ENCODE data around the gene ST3GAL4. TPM values are rescaled to one million over a fixed set of nuclear protein-coding genes. Genes with fewer than 3 reads are reported as not detected.

ST3GAL4 gene
- total and polyA plus RNA-seq, 10 of the 15 experiments (the other 5 are each of a cell fraction or from before 2014, with no cell fraction given) = 3.8 to 8.1 (median 6.5) TPM; not detected in 2

DNA sequence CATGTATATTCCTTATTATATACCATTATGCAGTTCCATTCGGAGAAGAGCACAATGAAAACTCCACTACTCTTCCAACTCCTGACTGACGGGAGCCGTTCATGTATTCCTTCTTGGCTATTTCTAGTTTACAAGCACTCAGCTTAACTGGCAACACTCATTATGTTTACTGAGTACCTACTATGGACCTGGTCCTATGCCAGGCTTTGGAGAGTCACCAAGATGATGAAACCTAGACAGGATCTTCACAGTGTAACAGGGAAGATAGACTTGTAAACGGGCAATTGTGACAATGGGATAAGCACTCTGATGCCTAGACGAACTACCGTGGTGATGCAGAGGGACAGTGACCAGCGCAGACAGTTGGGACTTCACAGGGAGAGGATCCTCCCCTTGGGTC is 22.3 kb upstream of the ST3GAL4 start:
- ChIA-PET POLR2A (interaction anchor here (0.6 kb wide), 1 partner anchor 70 kb away, joined by 3 read pairs; no protein-coding TSS in a partner anchor), SMC1A (ENCODE audit: uncharacterized antibody, unreplicated experiment) (no interaction called here), CTCF (no interaction called here), RAD21 (ENCODE audit: unreplicated experiment) (no interaction called here)
- Histone ChIP-seq H2AFZ (ENCODE audit: control insufficient read depth, low read depth, low read length) (no peak overlapping the region), H3K4me3 (no peak overlapping the region), H3K9me3 (replicated peaks; ENCODE audit: control insufficient read depth, insufficient read depth, low read length) (no peaks in the 10 kb centered on the region), H3K27me3 (replicated peaks in 1 of 2; ENCODE audit: control insufficient read depth in 2 of 2, insufficient read depth in 2 of 2, low read length in 1 of 2) (no peaks in the 10 kb centered on the region), H4K20me1 (ENCODE audit: control insufficient read depth, insufficient read depth) (no peaks in the 10 kb centered on the region), H3K4me1 (ENCODE audit: control insufficient read depth, insufficient read depth, low read length) (no peaks in the 10 kb centered on the region; the same call in 1 of the 2 replicates), H3K27ac (ENCODE audit: control insufficient read depth, insufficient read depth) (no peak overlapping the region), H3K4me2 (ENCODE audit: control insufficient read depth, insufficient read depth) (no peak overlapping the region), H3K9ac (ENCODE audit: control insufficient read depth, insufficient read depth, low read length) (no peak overlapping the region), H3K79me2 (ENCODE audit: control insufficient read depth, insufficient read depth, low read length) (no peaks in the 10 kb centered on the region), H3K36me3 (ENCODE audit: control insufficient read depth in 2 of 2, insufficient read depth in 2 of 2, low read length in 1 of 2) (peaks cover 22 to 29% of the 10 kb centered on the region in 2 experiments)
- FAIRE-seq (no peak), ATAC-seq (no peak), DNase-seq (ENCODE audit: low read depth, low spot score) (no peak)
- no TSS peak for BruUV-seq (replicated peaks)
- WGBS (ENCODE audit: insufficient coverage, insufficient replicate concordance, low lambda C conversion rate, missing lambda C conversion rate) = 90% methylated on average over 7 of the region's 7 CpGs
- in situ Hi-C loops (cut with MboI) = no loop called here
- intact Hi-C loops (cut with micrococcal nuclease; ENCODE audit: unreplicated experiment) = no loop called here
- no peak for TF ChIP-seq BCL11A (IDR thresholded peaks at IDR 0.05; ENCODE audit: low read depth, low read length)
- TF ChIP-seq ELK1 (IDR thresholded peaks at IDR 0.05; ENCODE audit: low read depth, low read length) = no peak
- no peak for TF ChIP-seq SPI1 (IDR thresholded peaks at IDR 0.05; ENCODE audit: borderline replicate concordance, insufficient read depth, low read depth, low read length)
- TF ChIP-seq HDAC2 (IDR thresholded peaks at IDR 0.05) = no peak
- TF ChIP-seq, protein P1, sequence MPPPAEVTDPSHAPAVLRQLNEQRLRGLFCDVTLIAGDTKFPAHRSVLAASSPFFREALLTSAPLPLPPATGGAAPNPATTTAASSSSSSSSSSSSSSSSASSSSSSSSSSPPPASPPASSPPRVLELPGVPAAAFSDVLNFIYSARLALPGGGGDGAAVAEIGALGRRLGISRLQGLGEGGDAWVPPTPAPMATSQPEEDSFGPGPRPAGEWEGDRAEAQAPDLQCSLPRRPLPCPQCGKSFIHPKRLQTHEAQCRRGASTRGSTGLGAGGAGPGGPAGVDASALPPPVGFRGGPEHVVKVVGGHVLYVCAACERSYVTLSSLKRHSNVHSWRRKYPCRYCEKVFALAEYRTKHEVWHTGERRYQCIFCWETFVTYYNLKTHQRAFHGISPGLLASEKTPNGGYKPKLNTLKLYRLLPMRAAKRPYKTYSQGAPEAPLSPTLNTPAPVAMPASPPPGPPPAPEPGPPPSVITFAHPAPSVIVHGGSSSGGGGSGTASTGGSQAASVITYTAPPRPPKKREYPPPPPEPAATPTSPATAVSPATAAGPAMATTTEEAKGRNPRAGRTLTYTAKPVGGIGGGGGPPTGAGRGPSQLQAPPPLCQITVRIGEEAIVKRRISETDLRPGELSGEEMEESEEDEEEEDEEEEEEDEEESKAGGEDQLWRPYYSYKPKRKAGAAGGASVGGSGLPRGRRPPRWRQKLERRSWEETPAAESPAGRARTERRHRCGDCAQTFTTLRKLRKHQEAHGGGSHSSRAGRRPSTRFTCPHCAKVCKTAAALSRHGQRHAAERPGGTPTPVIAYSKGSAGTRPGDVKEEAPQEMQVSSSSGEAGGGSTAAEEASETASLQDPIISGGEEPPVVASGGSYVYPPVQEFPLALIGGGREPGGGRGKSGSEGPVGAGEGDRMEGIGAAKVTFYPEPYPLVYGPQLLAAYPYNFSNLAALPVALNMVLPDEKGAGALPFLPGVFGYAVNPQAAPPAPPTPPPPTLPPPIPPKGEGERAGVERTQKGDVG (CRISPR knock-in tag; IDR thresholded peaks at IDR 0.05) = no peak
- TF ChIP-seq KLF5 (IDR thresholded peaks at IDR 0.05; ENCODE audit: partially characterized antibody) = no peak
- TF ChIP-seq, protein P2, sequence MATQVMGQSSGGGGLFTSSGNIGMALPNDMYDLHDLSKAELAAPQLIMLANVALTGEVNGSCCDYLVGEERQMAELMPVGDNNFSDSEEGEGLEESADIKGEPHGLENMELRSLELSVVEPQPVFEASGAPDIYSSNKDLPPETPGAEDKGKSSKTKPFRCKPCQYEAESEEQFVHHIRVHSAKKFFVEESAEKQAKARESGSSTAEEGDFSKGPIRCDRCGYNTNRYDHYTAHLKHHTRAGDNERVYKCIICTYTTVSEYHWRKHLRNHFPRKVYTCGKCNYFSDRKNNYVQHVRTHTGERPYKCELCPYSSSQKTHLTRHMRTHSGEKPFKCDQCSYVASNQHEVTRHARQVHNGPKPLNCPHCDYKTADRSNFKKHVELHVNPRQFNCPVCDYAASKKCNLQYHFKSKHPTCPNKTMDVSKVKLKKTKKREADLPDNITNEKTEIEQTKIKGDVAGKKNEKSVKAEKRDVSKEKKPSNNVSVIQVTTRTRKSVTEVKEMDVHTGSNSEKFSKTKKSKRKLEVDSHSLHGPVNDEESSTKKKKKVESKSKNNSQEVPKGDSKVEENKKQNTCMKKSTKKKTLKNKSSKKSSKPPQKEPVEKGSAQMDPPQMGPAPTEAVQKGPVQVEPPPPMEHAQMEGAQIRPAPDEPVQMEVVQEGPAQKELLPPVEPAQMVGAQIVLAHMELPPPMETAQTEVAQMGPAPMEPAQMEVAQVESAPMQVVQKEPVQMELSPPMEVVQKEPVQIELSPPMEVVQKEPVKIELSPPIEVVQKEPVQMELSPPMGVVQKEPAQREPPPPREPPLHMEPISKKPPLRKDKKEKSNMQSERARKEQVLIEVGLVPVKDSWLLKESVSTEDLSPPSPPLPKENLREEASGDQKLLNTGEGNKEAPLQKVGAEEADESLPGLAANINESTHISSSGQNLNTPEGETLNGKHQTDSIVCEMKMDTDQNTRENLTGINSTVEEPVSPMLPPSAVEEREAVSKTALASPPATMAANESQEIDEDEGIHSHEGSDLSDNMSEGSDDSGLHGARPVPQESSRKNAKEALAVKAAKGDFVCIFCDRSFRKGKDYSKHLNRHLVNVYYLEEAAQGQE (IDR thresholded peaks at IDR 0.05; ENCODE audit: low read depth, low read length) = no peak
- no peak for TF ChIP-seq SREBF2 (IDR thresholded peaks at IDR 0.05; ENCODE audit: low read length)
- no peak for TF ChIP-seq ZNF622 (IDR thresholded peaks at IDR 0.05)
- TF ChIP-seq RAD51 (IDR thresholded peaks at IDR 0.05) = no peak
- TF ChIP-seq WRNIP1 (IDR thresholded peaks at IDR 0.05; ENCODE audit: borderline replicate concordance, low read depth, low read length) = no peak
- TF ChIP-seq FOXK2 (IDR thresholded peaks at IDR 0.05) = no peak
- no peak for TF ChIP-seq RELB (IDR thresholded peaks at IDR 0.05; ENCODE audit: low read depth)
- TF ChIP-seq MEF2B (IDR thresholded peaks at IDR 0.05; ENCODE audit: partially characterized antibody, poor library complexity, severe bottlenecking) = no peak

Data from GM12878 (cell line).